ENCODE data around the gene RXFP4.
A peak's percentile ranks its signal among the peaks of the same experiment; 100 is the strongest.

GRCh38 chr1:155978325-155978972 lies 37.0 kb downstream of the RXFP4 start, which contains the start of gene ARHGEF2:
- TF ChIP-seq CTCF (IDR thresholded peaks at IDR 0.05) (peak in 1 of 3 experiments; percentile 7), EP300 (IDR thresholded peaks at IDR 0.05) (no peak)
